ENCODE results near the gene HTR1E.
"Not testable (repeated sequence)": the region's sequence is repeated elsewhere in the genome, so short reads cannot be mapped to it uniquely, and the experiment has no call there.

Gene HTR1E, protein sequence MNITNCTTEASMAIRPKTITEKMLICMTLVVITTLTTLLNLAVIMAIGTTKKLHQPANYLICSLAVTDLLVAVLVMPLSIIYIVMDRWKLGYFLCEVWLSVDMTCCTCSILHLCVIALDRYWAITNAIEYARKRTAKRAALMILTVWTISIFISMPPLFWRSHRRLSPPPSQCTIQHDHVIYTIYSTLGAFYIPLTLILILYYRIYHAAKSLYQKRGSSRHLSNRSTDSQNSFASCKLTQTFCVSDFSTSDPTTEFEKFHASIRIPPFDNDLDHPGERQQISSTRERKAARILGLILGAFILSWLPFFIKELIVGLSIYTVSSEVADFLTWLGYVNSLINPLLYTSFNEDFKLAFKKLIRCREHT

DNA sequence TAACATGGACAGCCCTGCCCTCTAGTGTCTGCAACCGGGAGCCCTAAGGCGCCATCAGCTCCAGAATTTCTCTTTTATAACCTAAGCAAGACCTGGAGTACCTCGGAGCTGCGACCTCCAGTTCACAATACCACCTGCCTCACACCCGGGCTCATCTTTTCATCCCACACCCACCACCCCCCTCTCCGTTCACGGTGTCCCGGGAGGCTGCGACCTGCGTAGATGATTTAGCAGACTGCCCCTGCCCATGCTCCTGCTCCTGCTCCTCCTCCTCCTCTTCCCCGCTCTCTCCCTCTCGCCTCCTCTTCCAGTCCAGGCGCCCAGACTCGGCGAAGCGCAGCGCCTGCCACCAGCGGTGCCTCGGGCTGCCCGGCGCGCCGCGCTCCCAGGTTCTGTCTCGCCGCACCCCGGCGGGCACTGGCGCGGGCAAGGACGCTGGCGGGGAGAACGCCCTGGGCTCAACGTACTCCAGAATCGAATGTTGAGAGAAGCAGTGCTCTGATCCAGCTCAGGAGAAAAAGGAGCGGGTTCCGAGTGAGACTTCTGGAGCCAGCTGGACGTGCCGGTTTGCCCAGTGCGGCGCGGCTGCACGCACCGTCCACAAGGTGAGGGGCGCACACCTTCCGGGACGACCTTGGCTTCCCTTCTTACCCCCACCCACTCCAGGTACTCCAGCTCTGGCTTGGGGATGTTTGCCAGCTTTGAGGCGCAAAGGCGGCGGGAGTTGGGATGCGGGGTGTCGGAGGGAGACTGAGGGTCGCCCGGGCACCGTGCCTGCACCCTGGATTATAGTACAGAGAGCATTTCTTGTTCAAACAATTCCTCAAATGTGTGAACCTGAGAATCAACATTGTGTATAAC lies at the start of gene HTR1E:
Gene HTR1E (plus strand): TSS at position 310 of the 861 bp plus-strand sequence. CDS start 77,807 bp downstream, outside the sequence.
- TF ChIP-seq ZNF274 (IDR thresholded peaks at IDR 0.05; ENCODE audit: low read depth, low read length), result no peak
- no peak for TF ChIP-seq YY1 (IDR thresholded peaks at IDR 0.05; ENCODE audit: insufficient read depth, insufficient read length)
- no peak for TF ChIP-seq SUZ12 (IDR thresholded peaks at IDR 0.05; ENCODE audit: extremely low read depth, insufficient read depth, insufficient read length)
- no peaks in the 10 kb centered on the region for H3K36me3 ChIP-seq (ENCODE audit: insufficient read depth, insufficient read length, low read length)
- peaks cover 20% of the 10 kb centered on the region for H3K27me3 ChIP-seq (ENCODE audit: insufficient read depth, insufficient read length)
- peak within 1 kb of the TSS; percentile 74 for H3K9ac ChIP-seq (ENCODE audit: insufficient read length, low read depth)
- H3K4me3 ChIP-seq (ENCODE audit: insufficient read length, low read depth), result peak within 1 kb of the TSS; percentile 57
- peak; percentile 13 for DNase-seq (ENCODE audit: low read depth, low spot score)
- no peaks in the 10 kb centered on the region for H3K4me1 ChIP-seq (ENCODE audit: insufficient read depth, insufficient read length)
- H3K9me3 ChIP-seq (ENCODE audit: insufficient read depth, low read length), result no peaks in the 10 kb centered on the region

DNA sequence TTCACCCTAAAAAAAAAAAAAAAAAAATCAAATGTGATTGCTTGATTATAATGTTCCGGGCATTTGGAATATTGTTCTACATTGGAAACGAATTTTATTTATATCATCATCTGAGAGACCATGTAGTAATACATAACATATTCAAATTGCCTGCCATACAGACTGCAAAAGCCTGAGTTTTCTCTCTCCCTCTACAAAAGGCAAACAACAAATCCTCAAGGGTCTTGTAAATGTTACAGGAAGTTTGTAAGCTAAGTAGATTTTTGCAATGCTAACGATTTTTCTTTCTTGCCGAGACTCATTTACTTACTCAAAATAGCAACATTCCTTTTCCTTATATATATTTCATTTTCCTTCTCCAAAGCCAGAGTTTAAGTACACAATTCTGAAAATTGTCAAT lies 49.0 kb upstream of the HTR1E start:
- no peaks in the 10 kb centered on the region for H3K36me3 ChIP-seq (ENCODE audit: insufficient read depth, insufficient read length, low read length)
- H3K27me3 ChIP-seq (ENCODE audit: insufficient read depth, insufficient read length), result no peaks in the 10 kb centered on the region
- no peaks in the 10 kb centered on the region for H3K4me1 ChIP-seq (ENCODE audit: insufficient read depth, insufficient read length)
- H3K9me3 ChIP-seq (ENCODE audit: insufficient read depth, low read length), result no peaks in the 10 kb centered on the region
- TF ChIP-seq YY1 (IDR thresholded peaks at IDR 0.05; ENCODE audit: insufficient read depth, insufficient read length) (no peak), ZNF274 (IDR thresholded peaks at IDR 0.05; ENCODE audit: low read depth, low read length) (no peak), SUZ12 (IDR thresholded peaks at IDR 0.05; ENCODE audit: extremely low read depth, insufficient read depth, insufficient read length) (no peak)
- no peak overlapping the region for H3K4me3 ChIP-seq (ENCODE audit: insufficient read length, low read depth)
- no peak for DNase-seq (ENCODE audit: low read depth, low spot score)
- H3K9ac ChIP-seq (ENCODE audit: insufficient read length, low read depth), result no peak overlapping the region

DNA sequence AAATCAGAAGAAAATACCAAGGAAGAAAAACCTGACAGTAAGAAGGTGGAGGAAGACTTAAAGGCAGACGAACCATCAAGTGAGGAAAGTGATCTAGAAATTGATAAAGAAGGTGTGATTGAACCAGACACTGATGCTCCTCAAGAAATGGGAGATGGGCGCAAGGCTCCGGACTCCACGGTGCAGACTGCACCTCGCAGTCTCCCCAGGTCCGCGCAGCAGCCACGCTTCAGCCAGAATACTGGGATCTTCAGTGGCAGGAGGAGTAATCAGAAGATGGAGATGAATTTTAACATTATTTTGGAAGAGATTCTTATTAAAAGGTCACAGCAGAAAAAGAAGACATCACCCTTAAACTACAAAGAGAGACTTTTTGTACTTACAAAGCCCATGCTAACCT lies 40.1 kb upstream of the HTR1E start:
- not testable (repeated sequence) for H3K36me3 ChIP-seq (ENCODE audit: insufficient read depth, insufficient read length, low read length); H3K4me3 ChIP-seq (ENCODE audit: insufficient read length, low read depth); DNase-seq (ENCODE audit: low read depth, low spot score); H3K27me3 ChIP-seq (ENCODE audit: insufficient read depth, insufficient read length); H3K9me3 ChIP-seq (ENCODE audit: insufficient read depth, low read length); H3K9ac ChIP-seq (ENCODE audit: insufficient read length, low read depth); H3K4me1 ChIP-seq (ENCODE audit: insufficient read depth, insufficient read length)

DNA sequence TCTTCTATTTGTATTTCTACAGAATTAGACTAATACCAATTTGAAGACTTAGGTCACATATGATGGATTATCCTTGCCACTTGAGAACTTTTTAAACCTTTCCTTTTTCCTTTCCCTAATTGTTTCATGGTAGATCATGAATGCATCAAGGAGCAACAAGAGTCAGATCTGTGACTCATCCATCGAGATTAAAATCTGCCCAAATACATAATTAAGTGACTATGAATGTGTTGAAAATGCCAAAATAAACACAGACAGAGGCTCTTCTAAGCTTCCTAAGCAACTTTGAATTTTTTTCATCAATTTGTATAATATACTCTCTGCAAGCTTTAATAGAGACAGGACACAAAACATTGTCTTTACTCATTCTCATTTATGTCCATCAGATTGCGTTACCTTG lies 23.5 kb upstream of the HTR1E start:
- H3K27me3 ChIP-seq (ENCODE audit: insufficient read depth, insufficient read length), result no peaks in the 10 kb centered on the region
- TF ChIP-seq YY1 (IDR thresholded peaks at IDR 0.05; ENCODE audit: insufficient read depth, insufficient read length) (no peak), ZNF274 (IDR thresholded peaks at IDR 0.05; ENCODE audit: low read depth, low read length) (no peak), SUZ12 (IDR thresholded peaks at IDR 0.05; ENCODE audit: extremely low read depth, insufficient read depth, insufficient read length) (no peak)
- DNase-seq (ENCODE audit: low read depth, low spot score), result no peak

DNA sequence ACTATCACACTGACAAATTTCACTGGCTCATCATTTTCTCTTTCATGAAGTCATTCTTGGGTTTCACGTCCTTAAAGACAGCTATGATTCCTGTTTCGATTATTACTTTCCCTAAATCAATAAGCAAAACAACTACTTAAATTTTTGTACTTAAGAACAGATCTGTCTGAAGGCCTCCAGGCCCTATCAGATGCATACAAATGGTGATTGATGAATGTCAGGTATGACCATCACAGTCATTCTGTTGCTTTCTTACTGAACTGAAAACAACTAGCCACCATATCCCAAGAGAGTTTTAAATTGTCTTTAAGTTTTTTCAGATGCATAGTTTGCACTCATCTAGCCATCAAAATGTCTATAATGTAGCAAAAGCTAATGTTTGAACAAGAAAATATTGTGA lies 20.9 kb upstream of the HTR1E start:
- TF ChIP-seq SUZ12 (IDR thresholded peaks at IDR 0.05; ENCODE audit: extremely low read depth, insufficient read depth, insufficient read length) (no peak), ZNF274 (IDR thresholded peaks at IDR 0.05; ENCODE audit: low read depth, low read length) (no peak), YY1 (IDR thresholded peaks at IDR 0.05; ENCODE audit: insufficient read depth, insufficient read length) (no peak)
- DNase-seq (ENCODE audit: low read depth, low spot score), result no peak
- H3K36me3 ChIP-seq (ENCODE audit: insufficient read depth, insufficient read length, low read length), result no peaks in the 10 kb centered on the region
- no peak overlapping the region for H3K9ac ChIP-seq (ENCODE audit: insufficient read length, low read depth)
- H3K9me3 ChIP-seq (ENCODE audit: insufficient read depth, low read length), result no peaks in the 10 kb centered on the region; the same call in 1 of the 2 replicates
- no peaks in the 10 kb centered on the region for H3K4me1 ChIP-seq (ENCODE audit: insufficient read depth, insufficient read length)
- no peaks in the 10 kb centered on the region for H3K27me3 ChIP-seq (ENCODE audit: insufficient read depth, insufficient read length)
- H3K4me3 ChIP-seq (ENCODE audit: insufficient read length, low read depth), result no peak overlapping the region

More for the DNA sequence above, 23.5 kb upstream of the HTR1E start:
- no peak overlapping the region for H3K4me3 ChIP-seq (ENCODE audit: insufficient read length, low read depth)
- no peaks in the 10 kb centered on the region for H3K9me3 ChIP-seq (ENCODE audit: insufficient read depth, low read length)
- no peak overlapping the region for H3K9ac ChIP-seq (ENCODE audit: insufficient read length, low read depth)
- no peaks in the 10 kb centered on the region for H3K36me3 ChIP-seq (ENCODE audit: insufficient read depth, insufficient read length, low read length)
- no peaks in the 10 kb centered on the region for H3K4me1 ChIP-seq (ENCODE audit: insufficient read depth, insufficient read length)

DNA sequence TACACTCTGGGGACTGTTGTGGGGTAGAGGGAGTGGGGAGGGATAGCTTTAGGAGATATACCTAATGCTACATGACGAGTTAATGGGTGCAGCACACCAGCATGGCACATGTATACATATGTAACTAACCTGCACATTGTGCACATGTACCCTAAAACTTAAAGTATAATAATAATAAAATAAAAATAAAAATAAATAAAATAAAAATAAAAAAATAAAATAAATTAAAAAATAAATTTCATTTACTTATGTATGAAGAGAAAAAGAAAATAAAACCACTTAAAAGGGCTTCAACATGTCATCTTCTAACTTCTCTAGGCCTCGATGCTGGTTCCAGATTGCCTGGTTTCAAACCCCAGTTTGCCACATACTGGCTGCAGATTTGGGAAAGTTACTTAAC lies 10.2 kb upstream of the HTR1E start:
- not testable (repeated sequence) for H3K4me1 ChIP-seq (ENCODE audit: insufficient read depth, insufficient read length); H3K9ac ChIP-seq (ENCODE audit: insufficient read length, low read depth); DNase-seq (ENCODE audit: low read depth, low spot score); H3K4me3 ChIP-seq (ENCODE audit: insufficient read length, low read depth); H3K9me3 ChIP-seq (ENCODE audit: insufficient read depth, low read length); H3K36me3 ChIP-seq (ENCODE audit: insufficient read depth, insufficient read length, low read length); H3K27me3 ChIP-seq (ENCODE audit: insufficient read depth, insufficient read length)

DNA sequence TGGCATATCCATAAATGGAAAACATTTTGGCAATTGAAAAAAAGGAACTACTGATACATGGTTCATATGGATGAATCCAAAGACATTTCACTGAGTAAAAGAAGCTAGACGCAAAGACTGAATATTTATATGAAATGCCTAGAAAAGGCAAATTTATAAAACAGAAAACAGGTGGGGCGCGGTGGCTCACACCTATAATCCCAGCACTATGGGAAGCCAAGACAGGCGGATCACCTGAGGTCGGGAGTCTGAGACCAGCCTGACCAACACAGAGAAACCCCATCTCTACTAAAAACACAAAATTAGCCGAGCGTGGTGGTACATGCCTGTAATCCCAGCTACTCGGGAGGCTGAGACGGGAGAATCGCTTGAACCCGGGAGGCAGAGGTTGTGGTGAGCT lies 9.5 kb upstream of the HTR1E start:
- H3K27me3 ChIP-seq (ENCODE audit: insufficient read depth, insufficient read length); H3K4me1 ChIP-seq (ENCODE audit: insufficient read depth, insufficient read length); H3K4me3 ChIP-seq (ENCODE audit: insufficient read length, low read depth); DNase-seq (ENCODE audit: low read depth, low spot score); H3K36me3 ChIP-seq (ENCODE audit: insufficient read depth, insufficient read length, low read length); H3K9me3 ChIP-seq (ENCODE audit: insufficient read depth, low read length); H3K9ac ChIP-seq (ENCODE audit: insufficient read length, low read depth): not testable (repeated sequence)

All from NT2/D1 (cell line).